Right lobe of liver (tissue), 4 donors: Measurements from ENCODE around the gene TEPSIN.

Source experiments
- POLR2A ChIP-seq: fragments of 450-650 bp; IDR thresholded peaks from one replicate; pipeline ENCODE4 v1.6.1; 2017; ENCODE audit warnings: antibody characterized with exemption, mild to moderate bottlenecking
- TF ChIP-seq, protein P1 (sequence below), 4 donors: fragments of 200-600 bp in 3 of 4; fragments of 450-650 bp in 1 of 4; IDR thresholded peaks; one replicate each; pipeline versions ENCODE4 v1.5.1 to v1.8.0; 2016 to 2022; ENCODE audit warnings: antibody characterized with exemption in 4 of 4, mild to moderate bottlenecking in 2 of 4
- donor health status: DM: no; HTN: no; CAD: no.
- donor health status: DM: no; HTN: no; CAD: no.
- donor health status: DM: no; HTN: yes; CAD: no.

DNA sequence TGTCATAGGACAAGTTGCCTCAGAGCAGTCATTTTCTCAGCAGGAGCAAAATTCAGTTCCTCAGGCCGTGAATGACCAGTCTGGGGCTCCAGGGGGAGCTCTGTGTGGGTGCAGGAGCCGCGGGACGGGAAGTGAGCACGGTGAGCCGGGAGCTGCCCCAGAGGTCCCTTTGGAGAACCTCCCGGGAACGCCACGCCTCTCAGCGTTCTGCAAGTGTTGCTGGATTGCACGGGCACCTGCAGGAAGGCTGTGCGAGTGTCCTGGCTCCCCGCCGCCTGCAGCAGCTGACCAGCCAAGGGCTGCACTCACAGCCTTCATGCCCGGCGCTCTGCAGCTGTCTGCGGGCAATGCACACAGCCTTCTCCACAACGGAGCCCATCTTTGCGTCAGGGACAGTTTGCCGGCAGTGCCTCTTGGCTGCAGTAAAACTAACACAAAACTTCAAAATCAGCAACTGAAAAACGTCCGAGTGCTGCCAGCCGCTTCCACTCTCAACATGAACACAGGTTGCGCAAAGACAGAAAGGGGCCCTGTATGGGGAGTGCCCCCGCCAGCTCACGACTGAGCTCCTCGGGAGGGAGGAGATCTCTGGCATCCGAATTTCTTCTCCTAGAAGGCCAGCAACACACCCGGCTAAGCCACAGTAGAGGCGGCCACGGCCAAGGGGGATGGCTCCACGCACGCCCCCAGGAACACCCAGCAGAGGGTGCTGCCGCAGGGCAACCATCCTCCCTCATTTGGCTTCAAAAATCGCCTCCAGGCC, 16.3 kb upstream of the TEPSIN start:
- no peak for TF ChIP-seq POLR2A
- TF ChIP-seq, protein P1, sequence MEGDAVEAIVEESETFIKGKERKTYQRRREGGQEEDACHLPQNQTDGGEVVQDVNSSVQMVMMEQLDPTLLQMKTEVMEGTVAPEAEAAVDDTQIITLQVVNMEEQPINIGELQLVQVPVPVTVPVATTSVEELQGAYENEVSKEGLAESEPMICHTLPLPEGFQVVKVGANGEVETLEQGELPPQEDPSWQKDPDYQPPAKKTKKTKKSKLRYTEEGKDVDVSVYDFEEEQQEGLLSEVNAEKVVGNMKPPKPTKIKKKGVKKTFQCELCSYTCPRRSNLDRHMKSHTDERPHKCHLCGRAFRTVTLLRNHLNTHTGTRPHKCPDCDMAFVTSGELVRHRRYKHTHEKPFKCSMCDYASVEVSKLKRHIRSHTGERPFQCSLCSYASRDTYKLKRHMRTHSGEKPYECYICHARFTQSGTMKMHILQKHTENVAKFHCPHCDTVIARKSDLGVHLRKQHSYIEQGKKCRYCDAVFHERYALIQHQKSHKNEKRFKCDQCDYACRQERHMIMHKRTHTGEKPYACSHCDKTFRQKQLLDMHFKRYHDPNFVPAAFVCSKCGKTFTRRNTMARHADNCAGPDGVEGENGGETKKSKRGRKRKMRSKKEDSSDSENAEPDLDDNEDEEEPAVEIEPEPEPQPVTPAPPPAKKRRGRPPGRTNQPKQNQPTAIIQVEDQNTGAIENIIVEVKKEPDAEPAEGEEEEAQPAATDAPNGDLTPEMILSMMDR (IDR thresholded peaks at IDR 0.05): peak; percentile 34 to 58 (median 48)
